ENCODE data around the gene IKBKE.

IKBKE gene

DNA sequence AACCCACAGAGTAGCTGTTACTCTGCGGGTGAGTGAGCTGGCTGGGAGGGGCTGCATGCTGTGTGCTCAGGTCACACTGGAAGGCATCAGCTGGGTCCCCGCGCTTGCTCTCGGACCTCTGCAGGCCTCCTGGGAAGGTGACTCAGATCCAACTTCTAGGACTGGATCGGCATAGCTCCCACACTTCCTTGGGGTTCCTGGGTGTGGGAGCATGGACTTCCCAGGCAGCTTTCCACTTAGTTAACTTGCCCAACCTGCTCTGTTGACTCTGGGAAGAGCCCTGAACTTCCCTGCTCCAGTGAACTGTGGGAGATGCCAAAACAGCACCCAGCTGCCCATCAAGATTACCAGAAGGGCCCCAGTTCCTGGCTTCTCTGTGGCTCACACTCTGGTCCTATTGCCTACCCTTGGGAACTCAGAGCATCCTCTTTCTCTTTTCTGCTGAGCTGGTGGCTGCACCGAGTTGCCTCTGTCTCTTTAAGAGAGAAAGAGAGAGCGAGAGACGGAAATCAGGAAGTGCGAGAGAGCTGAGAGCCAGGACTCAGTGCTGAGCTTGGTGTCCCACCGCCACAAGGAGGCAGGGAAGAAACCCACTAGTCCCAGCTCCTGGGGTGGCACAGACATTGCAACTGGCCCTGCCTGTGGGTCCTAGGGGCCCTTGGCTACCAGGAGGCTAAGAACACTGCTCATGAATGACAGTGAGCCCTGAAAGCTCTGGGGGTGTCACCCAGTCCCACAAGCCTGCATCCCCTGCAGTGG, at the start of gene IKBKE:
Gene IKBKE, plus strand, starts transcription at position 544 of the 759 bp plus-strand sequence. CDS start 2,752 bp downstream, outside the sequence.
- H3K27me3 ChIP-seq (ENCODE audit: insufficient read depth, low read length), result peaks cover 15% of the 10 kb centered on the region; the same call in 1 of the 2 replicates
- peak within 1 kb of the TSS; percentile 11 for H3K27ac ChIP-seq (ENCODE audit: low read length)
- no peaks in the 10 kb centered on the region for H3K9me3 ChIP-seq (ENCODE audit: insufficient read depth, low read depth, low read length)
- H3K36me3 ChIP-seq (ENCODE audit: insufficient read depth, low read depth, low read length), result peaks cover 6% of the 10 kb centered on the region; the same call in 1 of the 2 replicates
- H3K4me1 ChIP-seq (ENCODE audit: insufficient read depth, low read length), result peaks cover 24% of the 10 kb centered on the region; the same call in 1 of the 2 replicates
- peak within 1 kb of the TSS; percentile 68 for H3K4me3 ChIP-seq (ENCODE audit: low read length)
- H3K9ac ChIP-seq (ENCODE audit: low read depth, low read length), result peak within 1 kb of the TSS; percentile 62; the same call in 1 of the 2 replicates

DNA sequence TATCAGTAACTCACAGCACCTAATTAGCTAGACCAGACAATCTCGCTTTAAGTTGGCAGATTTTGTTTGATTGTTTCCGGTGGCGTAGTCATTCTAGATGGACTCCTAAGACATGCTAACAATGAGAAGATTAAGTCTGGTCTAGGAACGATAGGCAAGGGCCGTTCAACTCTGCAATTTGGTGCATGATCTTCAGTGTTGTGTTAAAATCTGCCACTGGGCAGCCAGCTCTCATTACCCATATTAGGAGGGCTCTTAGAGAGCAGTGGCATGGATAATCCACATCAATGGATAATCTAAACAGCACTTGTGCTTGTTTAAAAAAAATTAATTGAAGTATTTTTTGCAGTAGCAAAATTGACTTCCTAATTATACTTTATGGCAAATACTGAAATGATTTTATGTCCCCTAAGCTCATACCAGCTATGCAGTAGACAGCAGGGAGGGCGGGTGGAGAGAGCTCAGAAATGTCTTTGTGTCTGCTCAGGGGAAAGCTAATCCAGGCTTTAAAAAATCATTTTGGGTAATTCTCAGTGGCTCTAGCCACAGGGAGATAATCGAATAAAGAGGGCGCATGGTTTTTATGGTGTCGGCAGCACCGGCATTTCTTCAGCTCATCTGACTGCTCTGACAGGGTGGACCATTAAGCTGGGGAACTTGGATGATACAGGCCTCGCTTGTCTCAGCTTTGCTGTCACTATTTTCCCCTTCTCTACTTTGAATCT, 48.5 kb upstream of the IKBKE start:
- Histone ChIP-seq H3K4me3 (ENCODE audit: low read length) (no peak overlapping the region), H3K27me3 (ENCODE audit: insufficient read depth, low read length) (no peaks in the 10 kb centered on the region), H3K4me1 (ENCODE audit: insufficient read depth, low read length) (0 out of 2 replicates have a peak, but pooled peaks cover 4% of the 10 kb centered on the region), H3K9me3 (ENCODE audit: insufficient read depth, low read depth, low read length) (no peaks in the 10 kb centered on the region), H3K27ac (ENCODE audit: low read length) (no peak overlapping the region), H3K9ac (ENCODE audit: low read depth, low read length) (no peak overlapping the region), H3K36me3 (ENCODE audit: insufficient read depth, low read depth, low read length) (peaks cover 38% of the 10 kb centered on the region)

DNA sequence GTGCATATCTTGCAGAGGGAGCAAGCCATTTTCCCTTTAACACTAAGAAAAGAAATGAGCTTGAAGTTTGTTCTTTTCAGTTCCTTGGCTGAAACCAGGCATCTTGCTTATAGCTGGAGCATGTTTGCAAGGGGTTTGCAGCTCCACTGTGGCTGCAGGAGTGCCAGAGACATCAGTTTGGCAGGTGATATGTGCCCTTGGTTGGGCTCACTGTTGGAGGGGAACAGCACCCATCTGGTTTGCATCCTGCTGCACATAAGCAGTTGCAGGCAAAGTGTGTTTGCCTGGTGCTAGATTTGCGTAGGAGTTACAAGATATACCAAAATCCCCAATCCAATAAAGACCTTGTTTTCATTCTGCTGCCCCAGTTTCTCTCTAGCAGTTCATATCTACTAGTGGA, 47.8 kb upstream of the IKBKE start:
- no peak overlapping the region for H3K27ac ChIP-seq (ENCODE audit: low read length)
- no peak overlapping the region for H3K4me3 ChIP-seq (ENCODE audit: low read length)
- H3K4me1 ChIP-seq (ENCODE audit: insufficient read depth, low read length), result 0 out of 2 replicates have a peak, but pooled peaks cover 4% of the 10 kb centered on the region
- H3K36me3 ChIP-seq (ENCODE audit: insufficient read depth, low read depth, low read length), result peaks cover 38% of the 10 kb centered on the region
- no peaks in the 10 kb centered on the region for H3K27me3 ChIP-seq (ENCODE audit: insufficient read depth, low read length)
- no peaks in the 10 kb centered on the region for H3K9me3 ChIP-seq (ENCODE audit: insufficient read depth, low read depth, low read length)
- H3K9ac ChIP-seq (ENCODE audit: low read depth, low read length), result no peak overlapping the region

DNA sequence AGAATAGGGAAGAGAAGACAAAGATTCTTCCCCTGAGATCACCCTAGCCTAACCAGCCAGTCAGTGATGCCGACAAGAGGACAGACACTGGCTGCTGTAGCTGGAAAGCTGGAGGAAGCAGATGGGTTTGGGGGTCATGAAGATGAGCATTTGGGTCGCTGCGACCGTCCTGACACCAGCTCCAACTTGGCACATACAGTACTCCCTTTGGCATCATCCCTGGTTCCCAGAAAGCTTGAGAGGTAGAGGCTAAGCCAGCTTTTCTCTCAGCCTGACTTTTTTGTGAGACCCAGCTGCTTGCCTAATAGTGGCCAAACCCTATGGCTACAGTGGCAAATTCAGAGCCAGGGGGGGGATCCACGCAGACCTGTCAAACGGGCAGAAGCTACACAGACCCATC, 43.0 kb upstream of the IKBKE start:
- Histone ChIP-seq H3K4me1 (ENCODE audit: insufficient read depth, low read length) (no peaks in the 10 kb centered on the region), H3K9me3 (ENCODE audit: insufficient read depth, low read depth, low read length) (no peaks in the 10 kb centered on the region), H3K27me3 (ENCODE audit: insufficient read depth, low read length) (no peaks in the 10 kb centered on the region), H3K9ac (ENCODE audit: low read depth, low read length) (no peak overlapping the region), H3K4me3 (ENCODE audit: low read length) (no peak overlapping the region), H3K27ac (ENCODE audit: low read length) (no peak overlapping the region), H3K36me3 (ENCODE audit: insufficient read depth, low read depth, low read length) (peaks cover 41% of the 10 kb centered on the region)

DNA sequence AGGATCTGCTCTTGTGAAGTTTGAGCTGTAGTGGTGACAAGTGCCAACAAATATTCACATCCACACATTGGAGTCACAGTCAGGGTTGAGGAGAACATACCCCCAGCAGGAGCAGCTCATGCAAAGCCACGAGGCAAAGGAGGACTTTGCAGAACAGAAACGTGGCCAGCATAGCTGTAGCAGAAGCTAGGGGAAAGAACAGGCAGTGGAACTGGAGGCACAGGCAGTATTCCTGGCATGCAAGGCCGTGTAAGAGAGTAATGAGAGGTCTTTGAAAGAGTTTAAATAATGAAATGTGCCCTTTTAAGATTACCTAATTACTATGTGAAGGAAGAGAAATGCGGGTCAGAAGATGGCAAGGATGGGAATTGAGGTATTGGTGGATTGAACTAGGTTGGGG, 40.9 kb upstream of the IKBKE start:
- no peak overlapping the region for H3K27ac ChIP-seq (ENCODE audit: low read length)
- no peak overlapping the region for H3K9ac ChIP-seq (ENCODE audit: low read depth, low read length)
- no peak overlapping the region for H3K4me3 ChIP-seq (ENCODE audit: low read length)
- H3K4me1 ChIP-seq (ENCODE audit: insufficient read depth, low read length), result no peaks in the 10 kb centered on the region
- peaks cover 40% of the 10 kb centered on the region for H3K36me3 ChIP-seq (ENCODE audit: insufficient read depth, low read depth, low read length)
- H3K27me3 ChIP-seq (ENCODE audit: insufficient read depth, low read length), result no peaks in the 10 kb centered on the region
- H3K9me3 ChIP-seq (ENCODE audit: insufficient read depth, low read depth, low read length), result no peaks in the 10 kb centered on the region

DNA sequence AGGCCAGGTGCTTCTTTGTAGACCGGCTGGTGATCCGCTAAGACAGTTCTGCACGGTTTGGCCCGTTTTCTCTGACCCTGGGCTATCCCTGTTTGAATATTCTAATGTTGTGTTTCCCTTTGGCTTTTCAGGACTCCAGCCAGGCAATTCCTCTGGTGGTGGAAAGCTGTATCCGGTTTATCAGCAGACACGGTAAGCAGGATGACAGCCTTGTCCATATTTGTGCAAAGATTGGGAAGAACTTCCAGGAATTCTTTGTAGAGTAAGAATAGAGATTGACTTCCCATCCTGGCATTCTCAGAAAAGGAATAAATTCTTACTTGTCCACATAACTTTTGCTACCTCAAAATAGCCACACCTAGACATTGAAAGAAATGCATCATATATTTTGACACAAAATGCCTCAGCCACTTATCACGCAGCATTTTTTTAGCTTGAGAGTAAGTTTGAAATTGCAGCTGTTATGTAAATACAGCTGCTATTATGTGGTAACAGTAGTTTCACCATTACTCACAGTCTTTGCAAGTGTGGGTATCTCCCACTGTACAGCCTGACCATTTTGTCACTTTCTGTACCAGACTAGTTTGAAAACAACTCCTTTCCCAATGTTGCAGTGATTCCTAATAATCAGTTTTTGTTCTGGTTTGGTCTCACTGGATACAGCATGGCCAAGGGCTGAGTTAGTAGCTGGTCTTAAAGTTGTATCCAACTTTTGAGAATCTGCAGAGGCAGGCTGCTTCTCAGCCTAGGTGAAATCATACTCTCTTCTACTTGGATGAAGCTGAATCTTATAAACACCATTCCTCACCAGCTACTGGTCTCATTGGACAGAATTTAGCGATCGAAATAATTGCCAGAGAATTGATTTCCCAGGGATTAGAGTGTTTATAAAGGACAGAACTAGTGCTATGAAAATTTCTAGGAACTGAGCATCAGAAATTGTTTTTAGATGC, 40.0 kb upstream of the IKBKE start:
- Histone ChIP-seq H3K27ac (ENCODE audit: low read length) (no peak overlapping the region), H3K9me3 (ENCODE audit: insufficient read depth, low read depth, low read length) (no peaks in the 10 kb centered on the region), H3K4me3 (ENCODE audit: low read length) (no peak overlapping the region), H3K4me1 (ENCODE audit: insufficient read depth, low read length) (no peaks in the 10 kb centered on the region), H3K36me3 (ENCODE audit: insufficient read depth, low read depth, low read length) (peaks cover 46% of the 10 kb centered on the region; the same call in 1 of the 2 replicates), H3K9ac (ENCODE audit: low read depth, low read length) (no peak overlapping the region), H3K27me3 (ENCODE audit: insufficient read depth, low read length) (no peaks in the 10 kb centered on the region)

DNA sequence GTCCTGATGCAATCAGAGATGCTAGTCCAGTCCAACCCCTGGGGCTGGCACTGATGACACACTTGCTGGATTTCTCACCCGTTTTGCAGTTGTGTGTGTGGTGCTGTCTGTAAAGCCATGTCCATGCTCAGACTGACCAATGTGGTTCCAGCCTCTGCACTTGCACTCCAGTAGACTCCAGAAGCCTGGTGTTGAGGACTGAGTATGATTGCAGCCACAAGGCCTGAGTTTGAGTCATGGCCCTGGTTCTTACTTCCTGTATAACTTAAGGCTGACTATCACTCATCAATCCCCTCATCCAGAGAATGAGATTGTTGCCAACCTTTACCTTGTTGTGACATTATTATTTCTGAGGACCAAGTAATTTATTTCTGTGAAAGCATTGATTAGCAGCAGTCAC, 34.8 kb upstream of the IKBKE start:
- Histone ChIP-seq H3K36me3 (ENCODE audit: insufficient read depth, low read depth, low read length) (peaks cover 57% of the 10 kb centered on the region; the same call in 1 of the 2 replicates), H3K9me3 (ENCODE audit: insufficient read depth, low read depth, low read length) (no peaks in the 10 kb centered on the region), H3K27ac (ENCODE audit: low read length) (no peak overlapping the region), H3K9ac (ENCODE audit: low read depth, low read length) (no peak overlapping the region), H3K4me3 (ENCODE audit: low read length) (no peak overlapping the region), H3K27me3 (ENCODE audit: insufficient read depth, low read length) (no peaks in the 10 kb centered on the region), H3K4me1 (ENCODE audit: insufficient read depth, low read length) (no peaks in the 10 kb centered on the region)

DNA sequence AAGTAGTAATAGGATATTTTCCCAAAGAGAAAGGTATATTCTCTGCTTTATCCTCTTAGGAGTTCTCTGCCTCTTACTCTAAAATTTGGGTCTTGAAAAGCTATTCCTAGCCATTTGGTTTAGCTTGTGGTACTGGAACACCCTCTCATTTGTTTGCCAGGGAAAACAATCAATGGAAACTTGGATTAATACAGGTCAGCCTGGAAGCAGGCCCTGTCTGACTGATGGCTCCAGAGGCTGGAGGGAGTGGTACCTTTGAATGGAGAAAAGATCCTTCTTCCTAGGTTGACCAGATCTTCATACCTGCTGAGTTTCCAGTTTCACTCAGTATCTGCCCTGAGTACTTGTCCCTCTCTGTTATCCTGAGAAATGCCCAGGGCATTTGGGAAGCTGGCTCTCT, 31.7 kb upstream of the IKBKE start:
- Histone ChIP-seq H3K27ac (ENCODE audit: low read length) (no peak overlapping the region), H3K36me3 (ENCODE audit: insufficient read depth, low read depth, low read length) (peaks cover 60% of the 10 kb centered on the region)

DNA sequence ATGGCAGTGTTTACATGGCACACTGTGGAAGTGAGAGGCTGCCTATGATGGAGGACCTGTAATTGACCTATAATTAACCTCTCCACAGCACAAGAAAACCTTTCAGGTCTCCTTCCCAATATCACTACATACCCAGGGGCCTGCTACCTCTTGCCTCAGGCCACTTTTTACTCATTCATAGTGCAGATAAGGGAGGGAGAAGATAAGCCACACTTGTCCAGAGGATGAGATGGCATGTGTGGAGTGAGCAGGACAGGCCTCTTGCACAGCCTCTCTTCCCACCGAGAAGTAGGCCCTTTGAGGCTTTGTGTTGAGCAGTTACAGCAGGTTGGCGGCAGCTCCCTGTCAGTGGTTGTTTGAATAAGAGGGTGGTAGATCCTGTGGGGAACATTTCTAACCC, 31.1 kb upstream of the IKBKE start:
- Histone ChIP-seq H3K27me3 (ENCODE audit: insufficient read depth, low read length) (no peaks in the 10 kb centered on the region), H3K36me3 (ENCODE audit: insufficient read depth, low read depth, low read length) (peaks cover 60% of the 10 kb centered on the region), H3K27ac (ENCODE audit: low read length) (no peak overlapping the region)

More for the DNA sequence above, 31.7 kb upstream of the IKBKE start:
- no peaks in the 10 kb centered on the region for H3K27me3 ChIP-seq (ENCODE audit: insufficient read depth, low read length)
- H3K9ac ChIP-seq (ENCODE audit: low read depth, low read length), result no peak overlapping the region
- no peaks in the 10 kb centered on the region for H3K4me1 ChIP-seq (ENCODE audit: insufficient read depth, low read length)
- no peaks in the 10 kb centered on the region for H3K9me3 ChIP-seq (ENCODE audit: insufficient read depth, low read depth, low read length)
- no peak overlapping the region for H3K4me3 ChIP-seq (ENCODE audit: low read length)

DNA sequence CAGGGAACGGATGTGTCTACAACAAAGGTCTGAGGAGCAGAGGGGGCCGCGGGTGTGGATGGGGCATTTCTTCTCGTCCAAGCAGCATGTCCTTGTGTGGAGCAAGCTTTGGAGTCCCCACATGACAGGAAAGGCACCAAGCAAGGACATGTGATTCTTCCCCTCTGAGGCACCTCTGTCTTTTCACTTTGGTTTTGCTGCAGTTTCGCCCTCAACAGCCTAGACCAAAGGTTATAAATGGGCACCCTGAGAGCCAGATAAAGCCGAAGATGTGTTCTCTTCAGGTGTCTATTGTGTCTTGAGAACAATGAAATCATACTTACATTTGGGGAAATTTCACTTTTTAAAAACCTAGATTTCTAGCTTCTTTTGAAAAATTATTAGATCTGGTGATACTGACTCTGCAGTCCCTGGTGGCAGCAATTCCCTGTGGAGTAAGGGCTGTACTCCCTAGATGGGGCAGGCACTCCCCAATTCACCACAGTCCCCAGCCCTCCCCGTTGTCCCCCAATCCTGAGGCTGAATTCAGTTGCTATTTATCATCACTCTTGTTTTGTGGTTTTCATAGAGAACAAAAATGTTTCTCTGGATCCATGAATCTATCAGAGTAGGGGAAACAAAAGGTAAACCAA, 28.8 kb upstream of the IKBKE start:
- H3K9ac ChIP-seq (ENCODE audit: low read depth, low read length), result no peak overlapping the region
- H3K9me3 ChIP-seq (ENCODE audit: insufficient read depth, low read depth, low read length), result no peaks in the 10 kb centered on the region
- no peak overlapping the region for H3K27ac ChIP-seq (ENCODE audit: low read length)
- peaks cover 60% of the 10 kb centered on the region for H3K36me3 ChIP-seq (ENCODE audit: insufficient read depth, low read depth, low read length)
- no peaks in the 10 kb centered on the region for H3K27me3 ChIP-seq (ENCODE audit: insufficient read depth, low read length)
- H3K4me3 ChIP-seq (ENCODE audit: low read length), result no peak overlapping the region
- no peaks in the 10 kb centered on the region for H3K4me1 ChIP-seq (ENCODE audit: insufficient read depth, low read length)

More for the DNA sequence above, 31.1 kb upstream of the IKBKE start:
- H3K9me3 ChIP-seq (ENCODE audit: insufficient read depth, low read depth, low read length), result no peaks in the 10 kb centered on the region
- no peaks in the 10 kb centered on the region for H3K4me1 ChIP-seq (ENCODE audit: insufficient read depth, low read length)
- H3K4me3 ChIP-seq (ENCODE audit: low read length), result no peak overlapping the region
- H3K9ac ChIP-seq (ENCODE audit: low read depth, low read length), result no peak overlapping the region

DNA sequence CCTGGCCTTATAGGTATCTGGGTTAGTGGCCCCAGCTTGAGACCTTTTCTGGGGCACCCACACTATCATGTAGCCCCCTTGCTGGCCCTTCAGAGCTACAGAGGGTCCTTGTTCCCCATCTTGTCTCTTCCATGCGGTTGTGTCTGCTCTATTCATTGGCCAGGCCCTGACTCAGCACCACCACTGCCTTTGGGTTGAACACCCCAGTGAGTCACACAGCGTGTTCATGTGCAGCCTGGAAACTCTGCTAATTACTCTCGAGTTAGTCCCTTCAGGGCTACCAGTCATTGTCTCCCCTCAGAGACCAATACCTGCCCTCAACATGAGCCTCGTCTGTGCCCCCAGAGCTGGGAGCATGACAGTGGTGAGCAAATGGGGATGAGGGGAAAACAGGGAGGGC, 28.2 kb upstream of the IKBKE start:
- Histone ChIP-seq H3K4me3 (ENCODE audit: low read length) (no peak overlapping the region), H3K9ac (ENCODE audit: low read depth, low read length) (no peak overlapping the region), H3K4me1 (ENCODE audit: insufficient read depth, low read length) (no peaks in the 10 kb centered on the region), H3K27me3 (ENCODE audit: insufficient read depth, low read length) (no peaks in the 10 kb centered on the region), H3K27ac (ENCODE audit: low read length) (no peak overlapping the region), H3K36me3 (ENCODE audit: insufficient read depth, low read depth, low read length) (peaks cover 65% of the 10 kb centered on the region), H3K9me3 (ENCODE audit: insufficient read depth, low read depth, low read length) (no peaks in the 10 kb centered on the region)
